Heart left ventricle (tissue), 13 donors: ENCODE data around the gene SYAP1.

Source experiments
- POLR2A ChIP-seq, 2 donors: fragments of 450-650 bp; IDR thresholded peaks; one replicate each; pipeline ENCODE4 v1.6.1; 2017; ENCODE audit warnings: antibody characterized with exemption in 2 of 2, mild to moderate bottlenecking in 2 of 2, moderate library complexity in 2 of 2
- TF ChIP-seq, protein P1 (sequence below), 12 donors: fragments of 200-600 bp; sonication (generic) in 4 of 12; IDR thresholded peaks; one replicate each; pipeline versions ENCODE4 v1.5.0 to v1.8.0; 2018 to 2022; ENCODE audit warnings: antibody characterized with exemption in 12 of 12, mild to moderate bottlenecking in 5 of 12
- donor health status: ischemic (EF 13 %, LVEDD 7.1; RV severe dilation, severe dysfunction).
- donor health status: DM: no; HTN: yes; CAD: no.
- donor health status: DM: no; HTN: no; CAD: no.
- donor health status: ischemic (EF 25% LVEDD 6.9; RV normal size, moderate dysfunction).
- donor health status: ischemic (EF 25% LVEDD 5.7; RV mildly dilated, moderate dysfunction).
- donor health status: ischemic (EF 35%, LVEDD 5.7; RV mildly dilated, moderate dysfunction).
- donor health status: nonischemic (EF 11% LVEDD 7.7; RV severe dilation, severe dysfunction).
- donor health status: DM: yes; HTN: yes; CAD: no.
- donor health status: PGD.
- donor health status: ischemic (EF 29% LVEDD 5.4; RV normal size, mild dysfunction).
- donor health status: nonischemic (EF 23%, LVEDD 6.1; RV moderate dilation, normal function).

DNA sequence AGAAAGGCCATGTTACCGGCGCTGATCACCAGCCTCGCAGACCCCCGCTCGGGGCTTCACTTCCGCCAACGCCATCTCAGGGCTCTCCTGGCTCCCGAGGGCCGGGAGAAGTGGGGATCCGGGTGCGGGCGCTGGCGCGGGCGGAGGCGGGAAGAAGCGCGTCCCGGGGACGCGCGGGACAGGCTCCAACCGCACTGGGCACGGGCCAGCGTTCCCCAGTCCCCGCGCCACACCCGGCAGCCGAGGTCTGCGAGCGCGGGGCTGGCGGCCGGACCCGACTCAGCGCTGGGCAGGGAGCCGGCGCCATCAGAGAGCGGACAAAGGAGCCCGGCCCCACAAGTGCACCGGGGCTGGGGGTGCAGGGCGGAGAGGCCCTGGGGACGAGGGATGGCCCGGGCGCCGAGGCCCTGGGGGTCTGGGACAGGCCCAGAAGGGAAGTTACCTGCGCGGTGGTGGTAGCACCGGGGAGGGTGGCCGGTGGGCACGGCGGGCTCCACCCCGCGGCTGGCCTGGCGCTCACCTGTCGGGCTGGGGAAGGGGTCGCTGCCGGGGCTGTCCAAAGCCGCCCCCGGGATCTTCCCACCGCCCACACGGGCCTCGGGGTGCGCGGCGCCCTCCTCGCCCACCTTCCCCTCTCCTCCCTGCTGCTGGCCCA, 7.4 kb upstream of the SYAP1 start:
- TF ChIP-seq, protein P1, sequence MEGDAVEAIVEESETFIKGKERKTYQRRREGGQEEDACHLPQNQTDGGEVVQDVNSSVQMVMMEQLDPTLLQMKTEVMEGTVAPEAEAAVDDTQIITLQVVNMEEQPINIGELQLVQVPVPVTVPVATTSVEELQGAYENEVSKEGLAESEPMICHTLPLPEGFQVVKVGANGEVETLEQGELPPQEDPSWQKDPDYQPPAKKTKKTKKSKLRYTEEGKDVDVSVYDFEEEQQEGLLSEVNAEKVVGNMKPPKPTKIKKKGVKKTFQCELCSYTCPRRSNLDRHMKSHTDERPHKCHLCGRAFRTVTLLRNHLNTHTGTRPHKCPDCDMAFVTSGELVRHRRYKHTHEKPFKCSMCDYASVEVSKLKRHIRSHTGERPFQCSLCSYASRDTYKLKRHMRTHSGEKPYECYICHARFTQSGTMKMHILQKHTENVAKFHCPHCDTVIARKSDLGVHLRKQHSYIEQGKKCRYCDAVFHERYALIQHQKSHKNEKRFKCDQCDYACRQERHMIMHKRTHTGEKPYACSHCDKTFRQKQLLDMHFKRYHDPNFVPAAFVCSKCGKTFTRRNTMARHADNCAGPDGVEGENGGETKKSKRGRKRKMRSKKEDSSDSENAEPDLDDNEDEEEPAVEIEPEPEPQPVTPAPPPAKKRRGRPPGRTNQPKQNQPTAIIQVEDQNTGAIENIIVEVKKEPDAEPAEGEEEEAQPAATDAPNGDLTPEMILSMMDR (IDR thresholded peaks at IDR 0.05): no peak
- TF ChIP-seq POLR2A (IDR thresholded peaks at IDR 0.05): no peak
